ENCODE results near the gene SMS. TPM values are rescaled to one million over a fixed set of nuclear protein-coding genes. Genes with fewer than 3 reads are reported as not detected.

Gene SMS
- total RNA-seq (10 to 100 TPM; 36.4 to 49.1 (median 43.0) TPM), polyA plus RNA-seq (10 to 100 TPM; 30.6 to 56.7 (median 41.6) TPM)
- long read RNA-seq, donor 1, transcript SMS-202 (11 exons, 1,837 nt), result major isoform, 28 of 93 reads
- long read RNA-seq, donor 1, partial matches to known transcripts, result 65 of 93 reads
- long read RNA-seq, donor 1, other reads (novel, unspliced or antisense), result 0 of 93 reads
- long read RNA-seq, donor 2, transcript SMS-202 (11 exons, 1,837 nt), result major isoform, 13 of 47 reads
- long read RNA-seq, donor 2, partial matches to known transcripts, result 34 of 47 reads
- long read RNA-seq, donor 2, other reads (novel, unspliced or antisense), result 0 of 47 reads

- Histone ChIP-seq H3K36me3 (no peaks in the 10 kb centered on the region), H3K4me3 (peak within 1 kb of the TSS; percentile 38 to 86 (median 58)), H3K4me1 (peaks cover 0 to 20% (median 11%) of the 10 kb centered on the region in 6 donors), H3K27me3 (replicated peaks in 1 of 7) (no peaks in the 10 kb centered on the region), H3K27ac (peak within 1 kb of the TSS; percentile 15 to 85 (median 74)), H3K9me3 (no peaks in the 10 kb centered on the region)
- TF ChIP-seq POLR2A (IDR thresholded peaks at IDR 0.05) (no peak), CTCF (IDR thresholded peaks at IDR 0.05 in 8 of 11, conservative IDR thresholded peaks at IDR 0.05 in 3 of 11) (no peak), POLR2AphosphoS5 (IDR thresholded peaks at IDR 0.05) (peak; percentile 44 to 79 (median 69))
- WGBS, 5 donors, result 0 to 60% (median 1%) methylated on average over 9 to 46 of the region's 46 CpGs
- intact Hi-C loops (cut with DNase I; ENCODE audit: low total_unique reads), result no loop called here
- DNase-seq, result peak; percentile 89
Measured at GRCh38 chrX:21940356-21940829, at the start of gene SMS. Gene SMS (plus strand): TSS chrX:21940709. CDS start chrX:21940825, 116 bp downstream.

GRCh38 chrX:21905313-21905712 is 35.2 kb upstream of the SMS start:
- no peak overlapping the region for H3K4me3 ChIP-seq
- intact Hi-C loops (cut with DNase I; ENCODE audit: low total_unique reads), result no loop called here
- H3K36me3 ChIP-seq, result no peaks in the 10 kb centered on the region
- H3K9me3 ChIP-seq, result no peaks in the 10 kb centered on the region
- 45 to 75% (median 53%) methylated on average over 2 of the region's 2 CpGs for WGBS, 5 donors
- no peak for TF ChIP-seq POLR2A (IDR thresholded peaks at IDR 0.05)
- TF ChIP-seq CTCF (IDR thresholded peaks at IDR 0.05 in 8 of 11, conservative IDR thresholded peaks at IDR 0.05 in 3 of 11), result no peak
- TF ChIP-seq POLR2AphosphoS5 (IDR thresholded peaks at IDR 0.05), result no peak
- no peaks in the 10 kb centered on the region for H3K4me1 ChIP-seq
- no peak overlapping the region for H3K27ac ChIP-seq
- no peak for DNase-seq
- H3K27me3 ChIP-seq (replicated peaks in 1 of 7), result no peaks in the 10 kb centered on the region

GRCh38 chrX:21905953-21906352 is 34.6 kb upstream of the SMS start:
- H3K27me3 ChIP-seq (replicated peaks in 1 of 7), result no peaks in the 10 kb centered on the region
- no peaks in the 10 kb centered on the region for H3K4me1 ChIP-seq
- intact Hi-C loops (cut with DNase I; ENCODE audit: low total_unique reads), result no loop called here
- H3K36me3 ChIP-seq, result no peaks in the 10 kb centered on the region
- no peaks in the 10 kb centered on the region for H3K9me3 ChIP-seq
- TF ChIP-seq POLR2AphosphoS5 (IDR thresholded peaks at IDR 0.05) (no peak), CTCF (IDR thresholded peaks at IDR 0.05 in 8 of 11, conservative IDR thresholded peaks at IDR 0.05 in 3 of 11) (no peak), POLR2A (IDR thresholded peaks at IDR 0.05) (no peak)
- WGBS, 5 donors, result 79 to 98% (median 95%) methylated on average over 3 of the region's 3 CpGs
- H3K27ac ChIP-seq, result no peak overlapping the region
- H3K4me3 ChIP-seq, result no peak overlapping the region
- no peak for DNase-seq

DNA sequence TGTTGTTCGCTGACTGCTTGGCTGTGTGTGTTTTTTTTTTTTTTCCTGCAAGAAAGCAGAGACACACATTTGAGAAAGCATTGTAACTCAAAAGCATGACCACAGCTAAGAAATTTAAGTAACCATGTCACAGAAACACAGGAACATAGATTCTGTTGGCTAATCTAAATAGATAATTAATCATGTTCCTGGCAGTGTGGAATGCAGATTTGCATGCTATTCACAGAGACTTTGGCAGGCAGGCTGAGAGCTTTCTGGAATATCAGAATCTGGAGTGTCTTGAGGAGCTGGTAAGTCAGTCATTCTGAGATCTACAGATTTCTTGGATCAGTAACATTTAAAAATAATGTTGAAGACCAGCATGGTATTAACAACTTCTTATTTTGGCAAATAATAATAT is 33.2 kb upstream of the SMS start:
- no peak for DNase-seq
- Histone ChIP-seq H3K4me3 (no peak overlapping the region), H3K9me3 (no peaks in the 10 kb centered on the region), H3K27ac (no peak overlapping the region), H3K27me3 (replicated peaks in 1 of 7) (no peaks in the 10 kb centered on the region), H3K36me3 (no peaks in the 10 kb centered on the region), H3K4me1 (no peaks in the 10 kb centered on the region)
- intact Hi-C loops (cut with DNase I; ENCODE audit: low total_unique reads), result no loop called here
- 59 to 92% (median 82%) methylated on average over 1 of the region's 1 CpG for WGBS, 5 donors
- TF ChIP-seq POLR2A (IDR thresholded peaks at IDR 0.05) (no peak), CTCF (IDR thresholded peaks at IDR 0.05 in 8 of 11, conservative IDR thresholded peaks at IDR 0.05 in 3 of 11) (no peak), POLR2AphosphoS5 (IDR thresholded peaks at IDR 0.05) (no peak)

Measured in spleen (tissue), 13 donors.